Measurements from ENCODE around the gene EXT2.

The EXT2 gene

DNA sequence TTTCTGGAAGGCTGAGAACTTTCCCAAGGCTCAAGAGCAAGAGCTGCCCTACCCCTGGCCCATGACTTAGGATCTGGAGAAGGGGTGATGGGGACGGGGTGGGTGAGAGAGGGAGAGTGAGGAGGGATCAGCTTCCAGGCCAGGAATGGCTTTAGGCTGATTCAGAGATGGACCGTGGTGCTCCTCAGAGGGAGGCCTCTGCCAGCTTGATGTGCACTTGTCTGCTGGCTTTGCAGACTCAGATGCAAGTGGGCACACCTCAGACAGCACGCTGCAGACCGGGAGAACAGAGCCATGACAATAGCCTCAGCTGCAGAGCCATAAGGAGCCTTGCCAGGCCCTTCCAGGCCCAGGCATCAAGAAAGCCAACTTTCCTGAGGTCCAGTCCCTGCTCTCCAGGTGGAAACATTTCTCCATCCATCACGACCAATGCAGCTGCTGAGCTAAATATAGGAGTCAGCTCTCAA lies 173.2 kb downstream of the EXT2 start:
- TF ChIP-seq SIN3A (IDR thresholded peaks at IDR 0.05; ENCODE audit: borderline replicate concordance, insufficient read depth, low read length) (no peak), FOXP2 (optimal IDR thresholded peaks at IDR 0.05; ENCODE audit: borderline replicate concordance, extremely low read depth, extremely low read length, insufficient read depth) (no peak), POLR2AphosphoS5 (IDR thresholded peaks at IDR 0.05; ENCODE audit: low read depth, low read length) (no peak), TAF1 (IDR thresholded peaks at IDR 0.05; ENCODE audit: borderline replicate concordance, insufficient read depth, low read length) (no peak)
- TF ChIP-seq, protein P1, sequence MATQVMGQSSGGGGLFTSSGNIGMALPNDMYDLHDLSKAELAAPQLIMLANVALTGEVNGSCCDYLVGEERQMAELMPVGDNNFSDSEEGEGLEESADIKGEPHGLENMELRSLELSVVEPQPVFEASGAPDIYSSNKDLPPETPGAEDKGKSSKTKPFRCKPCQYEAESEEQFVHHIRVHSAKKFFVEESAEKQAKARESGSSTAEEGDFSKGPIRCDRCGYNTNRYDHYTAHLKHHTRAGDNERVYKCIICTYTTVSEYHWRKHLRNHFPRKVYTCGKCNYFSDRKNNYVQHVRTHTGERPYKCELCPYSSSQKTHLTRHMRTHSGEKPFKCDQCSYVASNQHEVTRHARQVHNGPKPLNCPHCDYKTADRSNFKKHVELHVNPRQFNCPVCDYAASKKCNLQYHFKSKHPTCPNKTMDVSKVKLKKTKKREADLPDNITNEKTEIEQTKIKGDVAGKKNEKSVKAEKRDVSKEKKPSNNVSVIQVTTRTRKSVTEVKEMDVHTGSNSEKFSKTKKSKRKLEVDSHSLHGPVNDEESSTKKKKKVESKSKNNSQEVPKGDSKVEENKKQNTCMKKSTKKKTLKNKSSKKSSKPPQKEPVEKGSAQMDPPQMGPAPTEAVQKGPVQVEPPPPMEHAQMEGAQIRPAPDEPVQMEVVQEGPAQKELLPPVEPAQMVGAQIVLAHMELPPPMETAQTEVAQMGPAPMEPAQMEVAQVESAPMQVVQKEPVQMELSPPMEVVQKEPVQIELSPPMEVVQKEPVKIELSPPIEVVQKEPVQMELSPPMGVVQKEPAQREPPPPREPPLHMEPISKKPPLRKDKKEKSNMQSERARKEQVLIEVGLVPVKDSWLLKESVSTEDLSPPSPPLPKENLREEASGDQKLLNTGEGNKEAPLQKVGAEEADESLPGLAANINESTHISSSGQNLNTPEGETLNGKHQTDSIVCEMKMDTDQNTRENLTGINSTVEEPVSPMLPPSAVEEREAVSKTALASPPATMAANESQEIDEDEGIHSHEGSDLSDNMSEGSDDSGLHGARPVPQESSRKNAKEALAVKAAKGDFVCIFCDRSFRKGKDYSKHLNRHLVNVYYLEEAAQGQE (IDR thresholded peaks at IDR 0.05; ENCODE audit: insufficient read depth in 1 of 2, low read depth in 2 of 2, low read length in 2 of 2): no peak

DNA sequence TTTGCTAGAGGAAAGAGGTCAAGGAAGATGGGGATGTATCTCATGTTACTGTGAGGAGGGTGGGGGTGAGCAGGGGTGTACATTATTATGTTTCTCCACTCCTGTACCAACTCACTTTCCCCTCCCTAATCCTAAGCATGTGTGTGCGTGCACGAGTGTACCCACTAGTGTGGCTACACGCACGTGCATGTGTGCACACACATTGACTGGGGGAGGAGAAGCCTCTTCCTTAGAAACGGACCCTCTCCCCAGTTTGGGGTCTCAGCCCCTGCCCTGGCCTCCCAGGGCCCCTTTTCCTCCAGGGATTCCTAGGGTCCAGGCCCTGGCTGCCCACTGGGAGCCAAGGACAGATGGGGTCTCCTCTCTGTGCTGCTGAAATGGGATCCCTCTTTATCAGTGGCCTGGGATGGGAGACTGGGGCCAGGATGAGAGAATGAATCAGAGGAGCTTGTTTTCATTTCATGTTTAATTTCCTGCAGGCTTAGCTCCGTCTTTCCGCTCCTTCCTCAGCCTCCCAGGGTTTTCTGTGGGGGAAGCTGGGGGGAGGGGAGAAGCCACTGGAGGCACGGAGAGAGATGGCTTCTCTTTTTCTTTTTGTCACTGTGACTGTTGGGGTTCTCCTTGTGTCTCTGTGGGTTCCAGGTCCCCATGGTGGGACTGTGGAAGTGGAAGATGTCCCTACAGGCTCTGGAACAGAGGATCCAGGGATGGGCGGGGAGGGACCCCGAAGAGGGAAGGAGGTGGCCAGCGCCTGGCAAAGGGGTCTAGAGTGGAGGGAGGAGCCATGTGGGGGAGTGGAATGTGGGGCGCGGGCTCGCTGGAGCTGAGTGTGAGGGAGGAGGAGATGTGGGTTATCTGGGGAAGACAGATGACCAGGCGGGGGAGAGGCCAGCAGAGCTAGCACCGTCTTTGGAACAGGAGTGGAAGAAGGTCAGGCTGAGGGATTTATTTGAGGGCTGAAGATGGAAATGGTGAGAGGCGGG lies 174.2 kb downstream of the EXT2 start:
- TF ChIP-seq FOXP2 (optimal IDR thresholded peaks at IDR 0.05; ENCODE audit: borderline replicate concordance, extremely low read depth, extremely low read length, insufficient read depth): no peak
- TF ChIP-seq, protein P1 (IDR thresholded peaks at IDR 0.05; ENCODE audit: insufficient read depth in 1 of 2, low read depth in 2 of 2, low read length in 2 of 2): peak in 1 of 2 experiments; percentile 33; a peak in 1 of 4 replicates
- TF ChIP-seq POLR2AphosphoS5 (IDR thresholded peaks at IDR 0.05; ENCODE audit: low read depth, low read length): no peak

DNA sequence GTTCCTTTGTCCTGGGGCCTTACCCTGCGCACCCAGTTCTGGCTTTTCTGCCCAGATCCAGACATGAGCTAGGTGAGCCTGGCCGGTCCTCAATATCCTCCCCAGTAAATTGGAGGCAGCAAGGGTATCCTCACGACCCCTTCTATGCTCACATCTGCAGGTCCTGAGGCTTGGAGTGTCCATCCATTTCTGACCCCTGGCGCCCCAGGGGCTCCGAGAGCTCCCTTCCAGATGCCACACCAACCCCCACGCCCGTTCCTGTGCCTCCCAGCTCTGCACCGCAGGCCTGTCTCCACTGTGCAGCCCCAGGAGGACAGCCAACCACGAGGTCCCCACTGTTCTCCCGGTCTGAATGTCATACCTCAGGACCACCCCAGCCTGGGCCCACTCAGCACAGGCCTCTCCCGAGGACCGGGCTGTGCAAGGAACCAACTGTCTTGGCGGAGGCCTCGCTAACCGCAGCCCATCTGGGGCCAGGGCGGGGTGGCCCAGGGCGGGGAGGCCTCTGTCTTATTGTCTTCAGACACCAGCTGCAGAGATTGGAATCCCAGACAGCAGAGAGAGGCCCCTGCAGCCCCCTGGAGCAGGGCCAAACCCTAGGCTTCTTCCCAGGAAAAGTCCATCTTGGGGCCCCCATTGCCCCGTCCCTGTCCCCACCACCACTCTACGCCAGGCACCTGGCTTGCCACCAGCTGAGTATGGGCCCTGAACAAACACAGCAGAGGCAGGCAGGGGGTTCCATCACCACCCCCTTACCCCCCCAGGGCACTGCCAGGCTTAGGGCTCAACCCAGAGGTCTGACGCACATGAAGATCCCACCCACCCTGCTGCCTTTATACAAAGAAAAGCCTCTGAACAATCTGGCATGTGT lies 175.2 kb downstream of the EXT2 start:
- no peak for TF ChIP-seq FOXP2 (optimal IDR thresholded peaks at IDR 0.05; ENCODE audit: borderline replicate concordance, extremely low read depth, extremely low read length, insufficient read depth)
- TF ChIP-seq, protein P1 (IDR thresholded peaks at IDR 0.05; ENCODE audit: insufficient read depth in 1 of 2, low read depth in 2 of 2, low read length in 2 of 2): no peak
- TF ChIP-seq TAF1 (IDR thresholded peaks at IDR 0.05; ENCODE audit: borderline replicate concordance, insufficient read depth, low read length): no peak
- no peak for TF ChIP-seq POLR2AphosphoS5 (IDR thresholded peaks at IDR 0.05; ENCODE audit: low read depth, low read length)
- no peak for TF ChIP-seq SIN3A (IDR thresholded peaks at IDR 0.05; ENCODE audit: borderline replicate concordance, insufficient read depth, low read length)

DNA sequence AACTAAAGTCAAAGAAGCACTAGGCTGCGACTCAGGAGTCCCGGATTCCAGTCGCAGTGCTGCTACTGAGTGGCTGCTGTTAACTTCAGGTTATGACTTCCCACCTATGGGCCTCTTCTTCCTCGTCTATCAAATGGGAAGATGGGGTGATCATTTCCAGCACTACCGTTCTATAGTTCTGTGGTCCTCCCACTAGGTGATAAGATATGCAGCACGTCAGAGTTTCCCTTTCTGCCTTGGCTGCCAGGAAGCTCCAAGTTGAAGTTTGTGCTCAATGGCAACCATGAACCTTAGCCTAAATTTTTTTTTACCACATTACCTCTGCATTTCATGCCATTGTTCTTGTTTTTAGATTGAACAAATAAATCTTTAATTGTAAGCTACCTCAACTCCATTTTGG lies 175.8 kb downstream of the EXT2 start:
- TF ChIP-seq TAF1 (IDR thresholded peaks at IDR 0.05; ENCODE audit: borderline replicate concordance, insufficient read depth, low read length): no peak
- TF ChIP-seq POLR2AphosphoS5 (IDR thresholded peaks at IDR 0.05; ENCODE audit: low read depth, low read length): no peak
- no peak for TF ChIP-seq SIN3A (IDR thresholded peaks at IDR 0.05; ENCODE audit: borderline replicate concordance, insufficient read depth, low read length)
- TF ChIP-seq, protein P1 (IDR thresholded peaks at IDR 0.05; ENCODE audit: insufficient read depth in 1 of 2, low read depth in 2 of 2, low read length in 2 of 2): no peak
- no peak for TF ChIP-seq FOXP2 (optimal IDR thresholded peaks at IDR 0.05; ENCODE audit: borderline replicate concordance, extremely low read depth, extremely low read length, insufficient read depth)
